GM19351 (cell line): ENCODE measurements around the gene TMTC2.
"Not testable (repeated sequence)": the region's sequence is repeated elsewhere in the genome, so short reads cannot be mapped to it uniquely, and the experiment has no call there.

ENCODE experiments used
- ATAC-seq: cut with Tn5 transposase; IDR thresholded peaks from one replicate; pipeline ENCODE4 v1.9.1; 2021; ENCODE audit warnings: mild to moderate bottlenecking, moderate library complexity; ENCODE audit not compliant: unreplicated experiment

TMTC2 gene

DNA sequence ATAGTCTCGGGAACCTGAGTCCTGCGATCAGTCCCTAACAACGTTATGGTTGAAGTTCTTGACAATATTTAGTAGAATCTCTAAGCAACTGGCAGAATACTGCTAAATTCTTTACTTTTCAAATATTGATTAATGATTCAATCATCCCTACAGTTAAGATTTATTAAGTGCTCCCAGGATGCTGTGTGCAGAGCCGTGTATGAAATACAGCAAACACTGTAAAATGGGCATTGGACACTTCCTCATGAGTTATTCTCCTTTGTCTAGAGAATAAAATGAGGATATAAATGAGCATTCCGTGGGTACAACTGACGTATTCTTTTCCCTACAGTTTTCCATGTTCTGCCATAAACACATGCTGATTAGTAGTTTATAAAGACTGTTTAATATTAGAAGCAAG lies 372.4 kb downstream of the TMTC2 start:
- ATAC-seq: no peak

DNA sequence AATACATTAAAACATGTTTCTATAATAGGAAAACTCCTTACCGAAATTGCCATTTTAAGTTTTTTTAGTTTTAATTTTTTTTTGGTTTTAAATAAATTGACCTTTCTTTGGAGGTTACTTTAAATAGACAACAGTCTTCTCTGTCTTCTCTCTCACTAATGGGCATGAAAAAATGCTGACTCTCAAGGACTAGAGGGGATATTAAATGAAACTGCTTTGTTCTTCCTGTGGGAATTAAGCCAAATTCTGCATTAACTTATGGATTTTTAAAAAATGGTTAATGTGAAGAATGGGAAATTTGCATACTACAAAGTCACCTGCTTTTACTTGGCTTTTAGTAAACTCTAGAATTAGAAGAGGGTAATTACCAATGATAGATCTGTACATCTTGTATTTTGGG lies 378.9 kb downstream of the TMTC2 start:
- ATAC-seq: no peak

- ATAC-seq: peak; percentile 70
Observed at GRCh38 chr12:83067981-83068380, 381.3 kb downstream of the TMTC2 start.

- ATAC-seq: no peak
Observed at GRCh38 chr12:83074358-83074894, 387.7 kb downstream of the TMTC2 start.

DNA sequence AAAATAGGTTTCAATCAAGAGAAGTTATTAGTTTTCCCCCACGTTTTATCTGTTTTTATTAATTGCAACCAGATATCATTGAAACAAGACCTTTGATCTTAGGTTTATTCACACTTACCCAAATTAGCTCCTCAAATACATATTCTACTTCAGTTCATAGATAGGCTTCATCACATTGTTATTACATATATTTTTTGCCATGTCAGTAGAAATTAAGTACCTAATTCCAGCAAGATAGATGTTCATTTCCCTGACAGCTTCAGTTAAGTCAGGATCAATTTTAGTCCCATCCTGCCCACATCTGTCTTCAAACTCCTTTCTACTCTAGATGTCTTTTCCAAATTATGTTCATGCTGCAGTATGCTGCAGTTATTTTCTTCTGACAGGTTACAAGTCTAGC lies 388.8 kb downstream of the TMTC2 start:
- no peak for ATAC-seq

DNA sequence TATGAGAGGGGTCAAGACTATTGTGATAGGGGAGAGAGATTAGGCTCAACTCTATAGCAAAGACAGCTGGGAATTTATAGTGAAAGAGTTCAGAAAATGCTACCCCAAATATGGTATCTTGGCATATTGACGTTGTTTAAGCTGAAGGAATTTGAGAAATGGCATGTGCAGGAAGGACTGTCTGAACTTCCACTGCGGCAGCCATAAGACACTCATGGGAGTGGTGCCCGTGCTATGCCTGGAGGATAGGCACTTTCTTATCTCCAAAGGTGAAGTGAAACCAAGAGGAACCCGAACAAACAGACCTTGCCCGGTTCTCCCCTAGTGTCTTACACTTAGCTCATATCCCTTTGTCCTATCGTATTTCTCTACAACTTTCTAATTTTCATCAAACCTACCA lies 390.3 kb downstream of the TMTC2 start:
- no peak for ATAC-seq

GRCh38 chr12:83082690-83083276 lies 396.1 kb downstream of the TMTC2 start:
- ATAC-seq: no peak

DNA sequence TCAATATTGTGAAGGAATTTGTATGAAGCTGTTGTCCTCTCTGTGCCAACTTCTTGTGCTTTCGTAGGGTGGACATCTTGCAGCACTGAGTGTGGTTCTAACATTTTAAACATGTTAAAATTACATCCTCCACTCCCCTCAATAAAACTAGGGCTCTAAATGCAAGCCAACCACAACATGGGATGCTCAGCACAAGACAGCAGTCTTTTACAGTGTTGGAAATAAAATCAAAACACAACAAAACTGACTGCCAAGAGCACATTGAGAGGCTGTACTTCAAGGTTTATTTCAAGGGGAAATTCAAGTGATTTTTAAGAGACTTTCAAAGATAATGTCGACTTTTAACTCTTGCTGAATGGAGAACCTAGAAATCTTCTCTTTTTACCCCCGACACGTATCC lies 396.9 kb downstream of the TMTC2 start:
- no peak for ATAC-seq

GRCh38 chr12:83084516-83085234 lies 398.0 kb downstream of the TMTC2 start:
- no peak for ATAC-seq

DNA sequence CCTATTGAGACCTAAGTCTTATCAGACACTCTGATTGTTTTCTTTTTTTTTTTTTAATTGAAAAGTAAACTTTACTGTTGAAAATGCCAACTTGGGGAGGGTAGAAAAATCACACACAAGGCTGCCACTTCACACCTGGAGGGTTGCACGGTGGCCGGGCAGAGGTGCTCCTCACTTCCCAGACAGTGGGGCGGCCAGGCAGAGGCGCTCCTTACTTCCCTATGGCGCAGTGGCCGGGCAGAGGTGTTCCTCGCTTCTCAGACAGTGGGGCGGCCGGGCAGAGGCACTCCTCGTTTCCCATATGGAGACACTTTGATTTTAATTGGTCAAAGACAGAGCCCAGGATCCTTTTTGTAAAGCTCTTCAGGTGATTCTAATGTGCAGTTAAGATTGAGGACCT lies 399.3 kb downstream of the TMTC2 start:
- ATAC-seq: no peak

DNA sequence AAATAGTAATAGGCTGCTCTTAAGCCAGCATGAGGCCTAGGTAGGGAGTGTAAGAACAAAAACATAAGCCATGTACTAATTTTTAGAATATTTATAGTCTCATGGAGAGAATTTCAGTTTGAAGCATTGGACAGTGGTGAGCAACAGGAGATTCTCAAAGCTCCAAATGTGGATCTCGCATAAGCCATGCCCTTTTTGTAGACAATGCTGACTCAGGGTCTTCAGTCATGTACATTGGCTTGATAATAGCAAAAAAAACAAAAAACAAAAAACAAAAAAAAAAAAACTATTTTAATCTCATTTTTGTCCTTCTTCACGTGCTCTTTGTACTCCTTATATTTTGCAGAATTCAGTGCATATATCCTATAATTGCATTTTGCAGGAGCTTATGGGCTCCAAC lies 402.9 kb downstream of the TMTC2 start:
- ATAC-seq: no peak

- no peak for ATAC-seq
Observed at GRCh38 chr12:83092129-83092528, 405.4 kb downstream of the TMTC2 start.

DNA sequence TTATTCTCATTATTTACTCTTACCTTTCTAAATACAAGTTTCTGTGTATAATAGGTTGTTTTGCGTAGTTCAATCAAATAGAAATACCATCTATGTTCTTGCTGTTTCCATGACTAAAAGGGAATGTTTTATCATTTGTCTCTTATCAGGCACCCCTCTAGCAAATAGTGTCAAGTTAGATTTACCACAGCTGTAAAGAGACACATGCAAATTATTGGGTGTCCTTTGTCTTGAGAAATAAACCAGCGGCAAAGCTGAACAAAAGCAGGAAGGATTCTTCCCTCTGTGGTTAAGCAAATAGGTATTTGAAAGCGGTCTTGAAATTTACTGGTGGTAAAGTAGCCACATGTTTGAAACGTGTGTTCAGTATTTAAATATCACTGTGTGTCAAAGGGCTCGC lies 405.9 kb downstream of the TMTC2 start:
- ATAC-seq: no peak

- ATAC-seq: no peak
Observed at GRCh38 chr12:83093426-83093825, 406.7 kb downstream of the TMTC2 start.

GRCh38 chr12:83097643-83098342 lies 411.1 kb downstream of the TMTC2 start:
- ATAC-seq: no peak

DNA sequence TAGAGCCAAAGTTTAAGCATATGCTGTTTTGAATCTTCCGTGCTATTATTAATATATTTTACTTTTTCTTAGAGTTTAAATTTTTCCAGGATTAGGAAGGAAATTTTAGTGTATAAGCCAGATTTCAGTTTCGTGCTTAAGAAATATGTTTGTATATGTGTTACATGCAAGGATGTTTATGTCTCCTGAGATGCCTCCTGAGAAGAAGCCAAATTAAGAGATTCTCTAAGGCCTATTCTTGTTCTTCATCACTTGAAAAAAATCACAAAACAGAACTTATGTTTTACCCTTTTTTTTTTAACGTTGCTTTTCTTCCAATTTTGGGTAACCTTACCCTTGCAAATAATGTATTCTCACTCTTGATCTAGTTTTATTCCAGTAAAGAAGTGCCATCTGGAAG lies 412.7 kb downstream of the TMTC2 start:
- no peak for ATAC-seq

GRCh38 chr12:83102499-83102898 lies 415.8 kb downstream of the TMTC2 start:
- no peak for ATAC-seq

GRCh38 chr12:83106873-83107272 lies 420.2 kb downstream of the TMTC2 start:
- no peak for ATAC-seq

- ATAC-seq: no peak
Observed at GRCh38 chr12:83110424-83110823, 423.7 kb downstream of the TMTC2 start.

DNA sequence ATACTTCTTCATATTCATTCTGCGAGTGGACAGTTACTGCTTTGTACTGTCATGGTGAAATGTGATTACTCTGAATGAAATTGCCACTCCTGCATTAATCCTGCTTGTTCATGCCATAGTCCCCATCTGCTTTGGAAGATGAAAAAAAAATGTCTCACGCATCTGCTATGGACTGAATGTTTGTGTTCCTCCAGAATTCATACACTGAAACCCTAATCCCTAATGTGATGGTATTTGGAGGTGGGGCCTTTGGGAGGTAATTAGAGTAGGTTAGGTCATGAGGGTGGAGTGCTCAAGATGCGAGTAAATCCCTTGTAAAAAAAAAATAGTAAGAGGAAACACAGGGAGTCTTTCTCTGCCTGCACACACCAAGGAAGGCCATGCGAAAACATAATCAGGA lies 427.2 kb downstream of the TMTC2 start:
- no peak for ATAC-seq

GRCh38 chr12:83114966-83115365 lies 428.3 kb downstream of the TMTC2 start:
- ATAC-seq: no peak

DNA sequence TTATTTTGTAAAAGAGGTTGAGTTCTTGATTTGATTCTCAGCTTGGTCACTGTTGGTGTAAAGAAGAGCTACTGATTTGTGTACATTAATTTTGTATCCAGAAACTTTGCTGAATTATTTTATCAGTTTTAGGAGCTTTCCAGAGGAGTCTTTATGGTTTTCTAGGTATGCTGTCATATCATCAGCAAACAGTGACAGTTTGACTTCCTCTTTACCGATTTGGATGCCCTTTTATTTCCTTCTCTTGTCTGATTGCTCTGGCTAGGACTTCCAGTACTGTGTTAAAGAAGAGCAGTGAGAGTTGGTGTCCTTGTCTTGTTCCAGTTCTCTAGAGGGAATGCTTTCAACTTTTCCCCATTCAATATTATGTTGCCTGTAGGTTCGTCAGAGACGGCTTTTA lies 431.2 kb downstream of the TMTC2 start:
- not testable (repeated sequence) for ATAC-seq
